ENCODE data around the gene FAM193A. TPM values are rescaled to one million over a fixed set of nuclear protein-coding genes. Genes with fewer than 3 reads are reported as not detected.
"Not testable (repeated sequence)": the region's sequence is repeated elsewhere in the genome, so short reads cannot be mapped to it uniquely, and the experiment has no call there.

Gene FAM193A
- total and polyA plus RNA-seq, 9 donors, result 12.9 to 24.2 (median 19.7) TPM

DNA sequence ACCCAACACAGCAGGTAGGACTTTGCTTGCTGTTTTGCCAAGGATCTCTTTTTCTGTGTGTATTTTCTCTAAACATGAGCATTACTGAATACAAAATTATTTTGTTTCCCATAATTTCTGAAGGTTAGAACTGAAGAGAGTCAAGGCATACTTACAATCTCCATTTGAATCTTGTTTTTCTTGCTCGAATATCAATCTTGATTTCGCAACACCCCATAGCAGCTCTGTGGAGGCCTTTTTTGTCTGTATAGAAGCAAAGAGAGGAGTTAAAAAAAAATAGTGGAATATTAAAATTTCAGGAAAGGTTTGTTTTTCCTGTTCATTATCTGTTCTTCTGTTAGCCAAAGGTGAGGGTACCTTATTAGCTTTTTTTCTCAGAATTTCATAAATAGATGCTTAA lies 126.8 kb downstream of the FAM193A start:
- no CpG with 5 or more reads among the region's 2 CpGs for WGBS (ENCODE audit: insufficient coverage)
- Histone ChIP-seq H3K4me3 (ENCODE audit: low read length) (no peak overlapping the region), H3K36me3 (ENCODE audit: control insufficient read depth, insufficient read depth, low read length) (peaks cover 41% of the 10 kb centered on the region), H3K9me3 (replicated peaks; ENCODE audit: control insufficient read depth, low read depth, low read length) (no peaks in the 10 kb centered on the region), H3K27me3 (ENCODE audit: control insufficient read depth, insufficient read depth, low read length) (no peaks in the 10 kb centered on the region), H3K4me1 (ENCODE audit: control insufficient read depth, insufficient read depth, low read length) (peaks cover 8% of the 10 kb centered on the region), H3K27ac (ENCODE audit: low read length) (no peak overlapping the region)
- DNase-seq, result no peak

DNA sequence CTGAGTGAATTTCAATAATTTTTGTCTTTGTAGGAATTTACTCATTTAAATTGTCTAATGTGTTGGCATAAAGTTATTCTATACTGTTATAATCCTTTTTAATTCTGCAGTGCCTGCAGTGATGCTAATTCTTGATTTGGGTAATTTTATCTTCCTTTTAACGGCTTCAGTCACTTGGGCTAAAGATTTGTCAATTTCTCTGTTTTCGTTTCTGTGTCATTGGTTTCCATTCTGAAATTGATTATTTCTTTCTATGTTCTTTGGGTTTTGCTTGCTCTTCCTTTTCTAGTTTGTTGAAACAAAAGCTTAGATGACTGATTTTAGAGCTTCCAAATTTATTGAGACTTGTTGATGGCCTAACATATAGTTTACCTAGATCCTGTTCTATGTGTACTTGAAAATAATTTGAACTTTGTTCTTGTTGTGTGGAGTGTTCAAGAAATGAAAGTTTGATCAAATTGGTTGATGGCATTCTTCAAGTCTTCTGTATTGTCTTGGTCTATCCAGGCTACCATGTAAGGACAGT lies 130.3 kb downstream of the FAM193A start:
- Histone ChIP-seq H3K9me3 (replicated peaks; ENCODE audit: control insufficient read depth, low read depth, low read length) (no peaks in the 10 kb centered on the region), H3K27ac (ENCODE audit: low read length) (no peak overlapping the region), H3K4me1 (ENCODE audit: control insufficient read depth, insufficient read depth, low read length) (peaks cover 2% of the 10 kb centered on the region), H3K4me3 (ENCODE audit: low read length) (no peak overlapping the region), H3K27me3 (ENCODE audit: control insufficient read depth, insufficient read depth, low read length) (no peaks in the 10 kb centered on the region), H3K36me3 (ENCODE audit: control insufficient read depth, insufficient read depth, low read length) (peaks cover 28% of the 10 kb centered on the region)
- WGBS (ENCODE audit: insufficient coverage), result no CpG with 5 or more reads among the region's 2 CpGs
- no peak for DNase-seq

- Histone ChIP-seq H3K27me3 (ENCODE audit: control insufficient read depth, insufficient read depth, low read length) (no peaks in the 10 kb centered on the region), H3K4me3 (ENCODE audit: low read length) (no peak overlapping the region), H3K36me3 (ENCODE audit: control insufficient read depth, insufficient read depth, low read length) (peaks cover 34% of the 10 kb centered on the region), H3K4me1 (ENCODE audit: control insufficient read depth, insufficient read depth, low read length) (peaks cover 2% of the 10 kb centered on the region), H3K27ac (ENCODE audit: low read length) (no peak overlapping the region), H3K9me3 (replicated peaks; ENCODE audit: control insufficient read depth, low read depth, low read length) (no peaks in the 10 kb centered on the region)
- DNase-seq, result no peak
- no CpG with 5 or more reads among the region's 2 CpGs for WGBS (ENCODE audit: insufficient coverage)
Observed at GRCh38 chr4:2667428-2667827, 131.0 kb downstream of the FAM193A start.

- no peak overlapping the region for H3K27ac ChIP-seq (ENCODE audit: low read length)
- no peak overlapping the region for H3K4me3 ChIP-seq (ENCODE audit: low read length)
- no peak for DNase-seq
- peaks cover 39% of the 10 kb centered on the region for H3K36me3 ChIP-seq (ENCODE audit: control insufficient read depth, insufficient read depth, low read length)
- 87% methylated on average over 7 of the region's 10 CpGs for WGBS (ENCODE audit: insufficient coverage)
- H3K4me1 ChIP-seq (ENCODE audit: control insufficient read depth, insufficient read depth, low read length), result peaks cover 2% of the 10 kb centered on the region
- no peaks in the 10 kb centered on the region for H3K27me3 ChIP-seq (ENCODE audit: control insufficient read depth, insufficient read depth, low read length)
- H3K9me3 ChIP-seq (replicated peaks; ENCODE audit: control insufficient read depth, low read depth, low read length), result no peaks in the 10 kb centered on the region
Observed at GRCh38 chr4:2671267-2671895, 134.9 kb downstream of the FAM193A start.

DNA sequence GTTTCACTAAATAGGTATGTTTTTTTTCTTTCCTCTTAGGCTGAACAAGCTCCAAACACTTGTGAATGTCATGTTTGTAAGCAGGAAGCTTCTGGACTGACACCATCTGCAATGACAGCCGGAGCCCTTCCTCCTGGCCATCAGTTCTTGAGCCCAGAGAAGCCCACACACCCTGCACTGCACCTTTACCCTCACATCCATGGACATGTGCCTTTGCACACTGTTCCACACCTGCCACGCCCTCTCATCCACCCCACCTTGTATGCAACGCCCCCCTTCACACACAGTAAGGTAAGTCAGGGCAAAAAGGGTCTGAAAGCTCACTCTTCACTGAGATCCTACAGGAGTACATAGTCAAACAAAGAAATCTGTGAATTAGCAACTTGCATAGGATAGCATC lies 135.6 kb downstream of the FAM193A start:
- no peaks in the 10 kb centered on the region for H3K9me3 ChIP-seq (replicated peaks; ENCODE audit: control insufficient read depth, low read depth, low read length)
- H3K36me3 ChIP-seq (ENCODE audit: control insufficient read depth, insufficient read depth, low read length), result peaks cover 41% of the 10 kb centered on the region
- H3K27ac ChIP-seq (ENCODE audit: low read length), result no peak overlapping the region
- H3K27me3 ChIP-seq (ENCODE audit: control insufficient read depth, insufficient read depth, low read length), result no peaks in the 10 kb centered on the region
- H3K4me1 ChIP-seq (ENCODE audit: control insufficient read depth, insufficient read depth, low read length), result peaks cover 2% of the 10 kb centered on the region
- WGBS (ENCODE audit: insufficient coverage), result 90% methylated on average over 2 of the region's 3 CpGs
- no peak for DNase-seq
- no peak overlapping the region for H3K4me3 ChIP-seq (ENCODE audit: low read length)

- Histone ChIP-seq H3K36me3 (ENCODE audit: control insufficient read depth, insufficient read depth, low read length) (peaks cover 41% of the 10 kb centered on the region), H3K27ac (ENCODE audit: low read length) (no peak overlapping the region), H3K4me1 (ENCODE audit: control insufficient read depth, insufficient read depth, low read length) (peaks cover 2% of the 10 kb centered on the region), H3K9me3 (replicated peaks; ENCODE audit: control insufficient read depth, low read depth, low read length) (no peaks in the 10 kb centered on the region), H3K4me3 (ENCODE audit: low read length) (no peak overlapping the region), H3K27me3 (ENCODE audit: control insufficient read depth, insufficient read depth, low read length) (no peaks in the 10 kb centered on the region)
- 87% methylated on average over 2 of the region's 2 CpGs for WGBS (ENCODE audit: insufficient coverage)
- DNase-seq, result no peak
Observed at GRCh38 chr4:2672700-2673099, 136.3 kb downstream of the FAM193A start.

- Histone ChIP-seq H3K36me3 (ENCODE audit: control insufficient read depth, insufficient read depth, low read length) (peaks cover 39% of the 10 kb centered on the region), H3K4me1 (ENCODE audit: control insufficient read depth, insufficient read depth, low read length) (peaks cover 2% of the 10 kb centered on the region), H3K27ac (ENCODE audit: low read length) (no peak overlapping the region), H3K9me3 (replicated peaks; ENCODE audit: control insufficient read depth, low read depth, low read length) (no peaks in the 10 kb centered on the region), H3K27me3 (ENCODE audit: control insufficient read depth, insufficient read depth, low read length) (no peaks in the 10 kb centered on the region), H3K4me3 (ENCODE audit: low read length) (no peak overlapping the region)
- no peak for DNase-seq
- no CpG with 5 or more reads among the region's 1 CpG for WGBS (ENCODE audit: insufficient coverage)
Observed at GRCh38 chr4:2673157-2673556, 136.7 kb downstream of the FAM193A start.

DNA sequence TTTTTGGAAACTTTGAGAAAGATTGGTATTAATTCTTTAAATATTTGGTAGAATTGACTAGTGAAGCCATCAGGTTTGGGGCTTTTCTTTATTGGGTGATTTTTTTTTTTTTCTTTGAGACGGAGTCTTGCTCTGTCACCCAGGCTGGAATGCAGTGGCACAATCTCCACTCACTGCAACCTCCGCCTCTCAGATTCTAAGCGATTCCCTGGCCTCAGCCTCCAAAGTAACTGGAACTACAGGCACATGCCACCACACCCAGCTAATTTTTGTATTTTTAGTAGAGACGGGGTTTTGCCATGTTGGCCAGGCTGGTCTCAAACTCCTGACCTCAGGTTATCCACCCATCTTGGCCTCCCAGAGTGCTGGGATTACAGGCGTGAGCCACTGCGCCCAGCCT lies 143.3 kb downstream of the FAM193A start:
- H3K4me3 ChIP-seq (ENCODE audit: low read length); H3K4me1 ChIP-seq (ENCODE audit: control insufficient read depth, insufficient read depth, low read length); DNase-seq; H3K27me3 ChIP-seq (ENCODE audit: control insufficient read depth, insufficient read depth, low read length); H3K27ac ChIP-seq (ENCODE audit: low read length); H3K9me3 ChIP-seq (replicated peaks; ENCODE audit: control insufficient read depth, low read depth, low read length): not testable (repeated sequence)
- peaks cover 26% of the 10 kb centered on the region for H3K36me3 ChIP-seq (ENCODE audit: control insufficient read depth, insufficient read depth, low read length)
- WGBS (ENCODE audit: insufficient coverage), result no CpG with 5 or more reads among the region's 6 CpGs

DNA sequence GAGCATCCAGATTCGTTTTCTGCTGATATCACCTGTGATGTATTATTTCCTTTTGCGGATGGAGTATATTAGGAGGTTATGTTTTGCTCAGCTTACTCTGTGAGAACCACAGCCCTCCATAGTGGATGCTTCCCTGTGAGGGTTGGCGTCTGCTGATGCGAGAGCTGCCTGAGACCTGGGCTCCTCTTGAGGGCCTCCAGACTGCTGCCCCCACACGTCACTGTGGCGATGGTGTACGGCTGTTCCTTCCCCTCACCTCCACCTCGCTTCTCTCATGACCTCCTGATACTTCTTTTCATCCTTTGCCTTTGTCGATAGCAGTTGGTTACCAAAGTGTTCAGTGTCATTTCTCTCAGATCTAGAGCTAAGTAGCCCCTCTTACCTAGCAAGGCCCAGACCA lies 148.0 kb downstream of the FAM193A start:
- 93% methylated on average over 6 of the region's 9 CpGs for WGBS (ENCODE audit: insufficient coverage)

GRCh38 chr4:2685541-2685940 lies 149.1 kb downstream of the FAM193A start:
- no peaks in the 10 kb centered on the region for H3K4me1 ChIP-seq (ENCODE audit: control insufficient read depth, insufficient read depth, low read length)

More for the DNA sequence above, 148.0 kb downstream of the FAM193A start:
- Histone ChIP-seq H3K4me3 (ENCODE audit: low read length) (no peak overlapping the region), H3K27me3 (ENCODE audit: control insufficient read depth, insufficient read depth, low read length) (no peaks in the 10 kb centered on the region), H3K4me1 (ENCODE audit: control insufficient read depth, insufficient read depth, low read length) (no peaks in the 10 kb centered on the region), H3K9me3 (replicated peaks; ENCODE audit: control insufficient read depth, low read depth, low read length) (no peaks in the 10 kb centered on the region), H3K27ac (ENCODE audit: low read length) (no peak overlapping the region), H3K36me3 (ENCODE audit: control insufficient read depth, insufficient read depth, low read length) (peaks cover 61% of the 10 kb centered on the region)
- DNase-seq, result no peak

More at GRCh38 chr4:2685541-2685940, 149.1 kb downstream of the FAM193A start:
- WGBS (ENCODE audit: insufficient coverage), result 95% methylated on average over 5 of the region's 8 CpGs
- DNase-seq, result no peak
- Histone ChIP-seq H3K36me3 (ENCODE audit: control insufficient read depth, insufficient read depth, low read length) (peaks cover 63% of the 10 kb centered on the region), H3K27ac (ENCODE audit: low read length) (no peak overlapping the region), H3K4me3 (ENCODE audit: low read length) (no peak overlapping the region), H3K9me3 (replicated peaks; ENCODE audit: control insufficient read depth, low read depth, low read length) (no peaks in the 10 kb centered on the region), H3K27me3 (ENCODE audit: control insufficient read depth, insufficient read depth, low read length) (no peaks in the 10 kb centered on the region)

Measured in muscle of leg (tissue), 11 donors.